ENCODE measurements around the gene SLU7. TPM values are rescaled to one million over a fixed set of nuclear protein-coding genes. Genes with fewer than 3 reads are reported as not detected.

SLU7 gene
- total RNA-seq, 1 donor from 2014 or later = 48.4 TPM

DNA sequence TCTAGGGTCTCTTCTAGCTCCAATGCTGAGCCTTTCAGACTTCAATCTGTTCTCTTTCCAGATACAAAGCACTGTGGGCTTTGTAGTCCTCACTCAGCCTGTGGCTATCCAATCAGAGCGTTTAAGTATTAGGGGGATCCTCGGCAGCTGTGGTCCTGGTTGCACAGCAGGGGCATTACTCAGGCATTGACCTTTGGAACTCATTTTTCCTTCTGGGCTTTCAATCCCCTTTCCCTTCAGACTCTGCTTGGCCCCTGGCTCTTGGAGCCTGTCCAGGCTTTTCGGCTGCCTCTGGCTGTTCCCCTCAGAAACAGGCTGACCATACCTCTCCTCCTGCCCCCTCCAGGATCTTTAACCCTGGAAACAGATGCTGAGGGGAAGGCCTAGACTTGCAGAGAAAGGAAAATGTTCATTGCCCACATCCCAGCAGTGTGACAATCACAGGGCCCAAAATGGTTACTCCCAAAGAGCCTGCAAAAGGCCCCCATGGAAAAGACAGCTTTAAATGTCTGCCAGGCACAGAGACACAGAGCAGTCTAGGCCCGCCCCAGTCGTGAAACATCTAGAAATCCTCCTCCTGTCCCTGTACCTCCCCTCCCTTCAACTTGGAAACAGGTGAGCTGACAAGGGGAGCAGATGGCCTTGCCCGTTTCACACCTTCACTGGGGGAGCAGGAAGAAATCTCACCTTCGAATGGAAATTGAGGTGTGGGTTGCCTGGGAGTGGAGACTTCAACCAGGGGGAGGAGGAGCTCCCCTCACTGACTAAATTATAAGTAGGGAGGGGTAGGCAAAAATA, 62.1 kb downstream of the SLU7 start:
- no peaks in the 10 kb centered on the region for H3K4me1 ChIP-seq (ENCODE audit: insufficient read depth, low read length)
- H3K9me3 Mint-ChIP-seq (ENCODE audit: unreplicated experiment) = no peaks in the 10 kb centered on the region
- H3K36me3 ChIP-seq (ENCODE audit: insufficient read depth, low read length) = no peaks in the 10 kb centered on the region
- no peaks in the 10 kb centered on the region for H3K27me3 ChIP-seq (ENCODE audit: insufficient read depth, low read length)
- H3K4me3 ChIP-seq (ENCODE audit: insufficient read depth, low read depth, low read length) = no peak overlapping the region
- no peaks in the 10 kb centered on the region for H3K36me3 Mint-ChIP-seq (ENCODE audit: low read depth, unreplicated experiment)
- no peak overlapping the region for H3K27ac ChIP-seq (ENCODE audit: low read depth, low read length)
- H3K4me1 Mint-ChIP-seq (ENCODE audit: low read depth, unreplicated experiment) = peaks cover 5% of the 10 kb centered on the region
- TF ChIP-seq, protein P1, sequence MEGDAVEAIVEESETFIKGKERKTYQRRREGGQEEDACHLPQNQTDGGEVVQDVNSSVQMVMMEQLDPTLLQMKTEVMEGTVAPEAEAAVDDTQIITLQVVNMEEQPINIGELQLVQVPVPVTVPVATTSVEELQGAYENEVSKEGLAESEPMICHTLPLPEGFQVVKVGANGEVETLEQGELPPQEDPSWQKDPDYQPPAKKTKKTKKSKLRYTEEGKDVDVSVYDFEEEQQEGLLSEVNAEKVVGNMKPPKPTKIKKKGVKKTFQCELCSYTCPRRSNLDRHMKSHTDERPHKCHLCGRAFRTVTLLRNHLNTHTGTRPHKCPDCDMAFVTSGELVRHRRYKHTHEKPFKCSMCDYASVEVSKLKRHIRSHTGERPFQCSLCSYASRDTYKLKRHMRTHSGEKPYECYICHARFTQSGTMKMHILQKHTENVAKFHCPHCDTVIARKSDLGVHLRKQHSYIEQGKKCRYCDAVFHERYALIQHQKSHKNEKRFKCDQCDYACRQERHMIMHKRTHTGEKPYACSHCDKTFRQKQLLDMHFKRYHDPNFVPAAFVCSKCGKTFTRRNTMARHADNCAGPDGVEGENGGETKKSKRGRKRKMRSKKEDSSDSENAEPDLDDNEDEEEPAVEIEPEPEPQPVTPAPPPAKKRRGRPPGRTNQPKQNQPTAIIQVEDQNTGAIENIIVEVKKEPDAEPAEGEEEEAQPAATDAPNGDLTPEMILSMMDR (IDR thresholded peaks at IDR 0.05; ENCODE audit: insufficient read depth, low read depth, low read length) = no peak
- TF ChIP-seq EZH2 (IDR thresholded peaks at IDR 0.05; ENCODE audit: insufficient read depth, low read length) = no peak
- H3K4me3 Mint-ChIP-seq (ENCODE audit: unreplicated experiment) = no peak overlapping the region
- H3K4me2 ChIP-seq (ENCODE audit: low read length) = no peak overlapping the region
- H4K20me1 ChIP-seq (ENCODE audit: insufficient read depth, low read length) = no peaks in the 10 kb centered on the region
- no peak overlapping the region for H3K9ac ChIP-seq (ENCODE audit: low read length)
- FAIRE-seq = no peak
- no peaks in the 10 kb centered on the region for H3K79me2 ChIP-seq (ENCODE audit: insufficient read depth, low read length)
- peaks cover 19% of the 10 kb centered on the region for H3K27me3 Mint-ChIP-seq (ENCODE audit: low read depth, unreplicated experiment)
- H3K27ac Mint-ChIP-seq (ENCODE audit: unreplicated experiment) = no peak overlapping the region
- H2AFZ ChIP-seq (ENCODE audit: low read depth, low read length) = no peak overlapping the region
- no peaks in the 10 kb centered on the region for H3K9me3 ChIP-seq (ENCODE audit: insufficient read depth, low read depth, low read length)
- no peak for DNase-seq (ENCODE audit: low read depth)

- Mint-ChIP-seq H3K27ac (ENCODE audit: unreplicated experiment) (no peak overlapping the region), H3K36me3 (ENCODE audit: low read depth, unreplicated experiment) (no peaks in the 10 kb centered on the region), H3K27me3 (ENCODE audit: low read depth, unreplicated experiment) (peaks cover 14% of the 10 kb centered on the region), H3K4me1 (ENCODE audit: low read depth, unreplicated experiment) (no peaks in the 10 kb centered on the region), H3K9me3 (ENCODE audit: unreplicated experiment) (no peaks in the 10 kb centered on the region), H3K4me3 (ENCODE audit: unreplicated experiment) (no peak overlapping the region)
- TF ChIP-seq, protein P1 (IDR thresholded peaks at IDR 0.05; ENCODE audit: insufficient read depth, low read depth, low read length) = no peak
- TF ChIP-seq EZH2 (IDR thresholded peaks at IDR 0.05; ENCODE audit: insufficient read depth, low read length) = no peak
- DNase-seq (ENCODE audit: low read depth) (no peak), FAIRE-seq (no peak)
- no peaks in the 10 kb centered on the region for H3K27me3 ChIP-seq (ENCODE audit: insufficient read depth, low read length)
- H2AFZ ChIP-seq (ENCODE audit: low read depth, low read length) = no peak overlapping the region
- no peak overlapping the region for H3K4me2 ChIP-seq (ENCODE audit: low read length)
- no peaks in the 10 kb centered on the region for H3K79me2 ChIP-seq (ENCODE audit: insufficient read depth, low read length)
- H4K20me1 ChIP-seq (ENCODE audit: insufficient read depth, low read length) = no peaks in the 10 kb centered on the region
- H3K4me1 ChIP-seq (ENCODE audit: insufficient read depth, low read length) = no peaks in the 10 kb centered on the region
- no peaks in the 10 kb centered on the region for H3K36me3 ChIP-seq (ENCODE audit: insufficient read depth, low read length)
- H3K9ac ChIP-seq (ENCODE audit: low read length) = no peak overlapping the region
- no peak overlapping the region for H3K27ac ChIP-seq (ENCODE audit: low read depth, low read length)
- H3K4me3 ChIP-seq (ENCODE audit: insufficient read depth, low read depth, low read length) = no peak overlapping the region
- no peaks in the 10 kb centered on the region for H3K9me3 ChIP-seq (ENCODE audit: insufficient read depth, low read depth, low read length)
These were observed 64.2 kb downstream of the SLU7 start for GRCh38 chr5:160354666-160355065.

- no peak overlapping the region for H3K9ac ChIP-seq (ENCODE audit: low read length)
- H3K27ac Mint-ChIP-seq (ENCODE audit: unreplicated experiment) = no peak overlapping the region
- H3K27me3 ChIP-seq (ENCODE audit: insufficient read depth, low read length) = no peaks in the 10 kb centered on the region
- no peak for TF ChIP-seq EZH2 (IDR thresholded peaks at IDR 0.05; ENCODE audit: insufficient read depth, low read length)
- TF ChIP-seq, protein P1 (IDR thresholded peaks at IDR 0.05; ENCODE audit: insufficient read depth, low read depth, low read length) = no peak
- no peaks in the 10 kb centered on the region for H3K4me1 Mint-ChIP-seq (ENCODE audit: low read depth, unreplicated experiment)
- no peak overlapping the region for H3K4me3 ChIP-seq (ENCODE audit: insufficient read depth, low read depth, low read length)
- no peaks in the 10 kb centered on the region for H3K4me1 ChIP-seq (ENCODE audit: insufficient read depth, low read length)
- H3K9me3 Mint-ChIP-seq (ENCODE audit: unreplicated experiment) = no peaks in the 10 kb centered on the region
- FAIRE-seq = no peak
- H3K36me3 ChIP-seq (ENCODE audit: insufficient read depth, low read length) = no peaks in the 10 kb centered on the region
- H3K27ac ChIP-seq (ENCODE audit: low read depth, low read length) = no peak overlapping the region
- H3K79me2 ChIP-seq (ENCODE audit: insufficient read depth, low read length) = no peaks in the 10 kb centered on the region
- H3K9me3 ChIP-seq (ENCODE audit: insufficient read depth, low read depth, low read length) = no peaks in the 10 kb centered on the region
- H3K36me3 Mint-ChIP-seq (ENCODE audit: low read depth, unreplicated experiment) = no peaks in the 10 kb centered on the region
- H3K4me2 ChIP-seq (ENCODE audit: low read length) = no peak overlapping the region
- no peaks in the 10 kb centered on the region for H4K20me1 ChIP-seq (ENCODE audit: insufficient read depth, low read length)
- DNase-seq (ENCODE audit: low read depth) = no peak
- no peak overlapping the region for H3K4me3 Mint-ChIP-seq (ENCODE audit: unreplicated experiment)
- H3K27me3 Mint-ChIP-seq (ENCODE audit: low read depth, unreplicated experiment) = peaks cover 14% of the 10 kb centered on the region
- no peak overlapping the region for H2AFZ ChIP-seq (ENCODE audit: low read depth, low read length)
These were observed 65.5 kb downstream of the SLU7 start for GRCh38 chr5:160353379-160353778.
